ENCODE data around the gene TMEM214.

DNA sequence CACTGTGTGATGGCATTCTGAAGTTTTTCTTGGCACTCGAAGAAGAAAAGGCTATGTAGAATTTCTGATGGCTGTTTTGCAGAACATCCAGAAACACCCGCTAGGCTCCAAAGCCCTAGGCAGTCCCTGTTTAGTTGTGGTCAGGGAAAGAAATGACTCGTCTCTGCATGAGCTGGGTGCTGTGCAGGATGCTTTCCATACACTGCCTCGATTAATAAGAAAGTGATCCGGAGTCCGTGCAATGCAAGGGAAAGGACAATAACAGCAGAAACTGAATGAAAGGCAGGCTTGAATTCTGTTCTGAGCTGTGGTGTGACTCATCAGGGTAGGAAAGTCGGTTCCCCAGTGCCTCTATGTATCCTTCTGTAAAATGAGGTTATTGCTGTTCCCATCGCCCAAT is 43.6 kb upstream of the TMEM214 start:
- TF ChIP-seq, protein P1, sequence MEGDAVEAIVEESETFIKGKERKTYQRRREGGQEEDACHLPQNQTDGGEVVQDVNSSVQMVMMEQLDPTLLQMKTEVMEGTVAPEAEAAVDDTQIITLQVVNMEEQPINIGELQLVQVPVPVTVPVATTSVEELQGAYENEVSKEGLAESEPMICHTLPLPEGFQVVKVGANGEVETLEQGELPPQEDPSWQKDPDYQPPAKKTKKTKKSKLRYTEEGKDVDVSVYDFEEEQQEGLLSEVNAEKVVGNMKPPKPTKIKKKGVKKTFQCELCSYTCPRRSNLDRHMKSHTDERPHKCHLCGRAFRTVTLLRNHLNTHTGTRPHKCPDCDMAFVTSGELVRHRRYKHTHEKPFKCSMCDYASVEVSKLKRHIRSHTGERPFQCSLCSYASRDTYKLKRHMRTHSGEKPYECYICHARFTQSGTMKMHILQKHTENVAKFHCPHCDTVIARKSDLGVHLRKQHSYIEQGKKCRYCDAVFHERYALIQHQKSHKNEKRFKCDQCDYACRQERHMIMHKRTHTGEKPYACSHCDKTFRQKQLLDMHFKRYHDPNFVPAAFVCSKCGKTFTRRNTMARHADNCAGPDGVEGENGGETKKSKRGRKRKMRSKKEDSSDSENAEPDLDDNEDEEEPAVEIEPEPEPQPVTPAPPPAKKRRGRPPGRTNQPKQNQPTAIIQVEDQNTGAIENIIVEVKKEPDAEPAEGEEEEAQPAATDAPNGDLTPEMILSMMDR (IDR thresholded peaks at IDR 0.05; ENCODE audit: low read length): no peak
- TF ChIP-seq EZH2 (IDR thresholded peaks at IDR 0.05; ENCODE audit: borderline replicate concordance, low read length): no peak

Data from OCI-LY1 (cell line).